ENCODE data around the gene PLIN5. TPM values are rescaled to one million over a fixed set of nuclear protein-coding genes. Genes with fewer than 3 reads are reported as not detected.

Gene PLIN5
- total and polyA plus RNA-seq, 12 donors, result 25.7 to 149 (median 45.7) TPM

DNA sequence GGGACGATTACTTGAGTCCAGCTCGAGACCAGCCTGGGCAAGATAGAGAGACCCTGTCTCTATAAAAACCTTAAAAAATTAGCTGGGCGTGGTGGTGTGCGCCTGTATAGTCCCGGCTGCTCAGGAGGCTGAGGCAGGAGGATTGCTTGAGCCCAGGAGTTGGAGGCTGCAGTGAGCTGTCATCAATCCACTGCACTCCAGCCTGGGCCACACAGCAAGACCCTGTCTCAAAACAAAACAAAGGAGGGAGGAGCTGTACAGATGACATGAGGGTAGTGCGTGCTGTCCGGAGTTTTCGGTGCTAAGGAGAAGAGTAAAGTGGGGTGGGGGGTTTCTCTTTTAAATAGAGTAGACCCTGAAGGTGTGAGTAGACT lies 40.3 kb downstream of the PLIN5 start:
- Histone ChIP-seq H3K4me1 (no peaks in the 10 kb centered on the region), H3K4me3 (no peak overlapping the region), H3K36me3 (peaks cover 0 to 91% (median 55%) of the 10 kb centered on the region in 9 donors), H3K9me3 (no peaks in the 10 kb centered on the region), H3K27me3 (no peaks in the 10 kb centered on the region), H3K27ac (no peak overlapping the region)
- intact Hi-C loops (cut with DNase I), result no loop called here
- ATAC-seq, result no peak
- 94 to 98% methylated on average over 8 of the region's 8 CpGs for WGBS, 2 donors
- DNase-seq, result no peak
- TF ChIP-seq, protein P1, sequence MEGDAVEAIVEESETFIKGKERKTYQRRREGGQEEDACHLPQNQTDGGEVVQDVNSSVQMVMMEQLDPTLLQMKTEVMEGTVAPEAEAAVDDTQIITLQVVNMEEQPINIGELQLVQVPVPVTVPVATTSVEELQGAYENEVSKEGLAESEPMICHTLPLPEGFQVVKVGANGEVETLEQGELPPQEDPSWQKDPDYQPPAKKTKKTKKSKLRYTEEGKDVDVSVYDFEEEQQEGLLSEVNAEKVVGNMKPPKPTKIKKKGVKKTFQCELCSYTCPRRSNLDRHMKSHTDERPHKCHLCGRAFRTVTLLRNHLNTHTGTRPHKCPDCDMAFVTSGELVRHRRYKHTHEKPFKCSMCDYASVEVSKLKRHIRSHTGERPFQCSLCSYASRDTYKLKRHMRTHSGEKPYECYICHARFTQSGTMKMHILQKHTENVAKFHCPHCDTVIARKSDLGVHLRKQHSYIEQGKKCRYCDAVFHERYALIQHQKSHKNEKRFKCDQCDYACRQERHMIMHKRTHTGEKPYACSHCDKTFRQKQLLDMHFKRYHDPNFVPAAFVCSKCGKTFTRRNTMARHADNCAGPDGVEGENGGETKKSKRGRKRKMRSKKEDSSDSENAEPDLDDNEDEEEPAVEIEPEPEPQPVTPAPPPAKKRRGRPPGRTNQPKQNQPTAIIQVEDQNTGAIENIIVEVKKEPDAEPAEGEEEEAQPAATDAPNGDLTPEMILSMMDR (IDR thresholded peaks at IDR 0.05), result no peak

DNA sequence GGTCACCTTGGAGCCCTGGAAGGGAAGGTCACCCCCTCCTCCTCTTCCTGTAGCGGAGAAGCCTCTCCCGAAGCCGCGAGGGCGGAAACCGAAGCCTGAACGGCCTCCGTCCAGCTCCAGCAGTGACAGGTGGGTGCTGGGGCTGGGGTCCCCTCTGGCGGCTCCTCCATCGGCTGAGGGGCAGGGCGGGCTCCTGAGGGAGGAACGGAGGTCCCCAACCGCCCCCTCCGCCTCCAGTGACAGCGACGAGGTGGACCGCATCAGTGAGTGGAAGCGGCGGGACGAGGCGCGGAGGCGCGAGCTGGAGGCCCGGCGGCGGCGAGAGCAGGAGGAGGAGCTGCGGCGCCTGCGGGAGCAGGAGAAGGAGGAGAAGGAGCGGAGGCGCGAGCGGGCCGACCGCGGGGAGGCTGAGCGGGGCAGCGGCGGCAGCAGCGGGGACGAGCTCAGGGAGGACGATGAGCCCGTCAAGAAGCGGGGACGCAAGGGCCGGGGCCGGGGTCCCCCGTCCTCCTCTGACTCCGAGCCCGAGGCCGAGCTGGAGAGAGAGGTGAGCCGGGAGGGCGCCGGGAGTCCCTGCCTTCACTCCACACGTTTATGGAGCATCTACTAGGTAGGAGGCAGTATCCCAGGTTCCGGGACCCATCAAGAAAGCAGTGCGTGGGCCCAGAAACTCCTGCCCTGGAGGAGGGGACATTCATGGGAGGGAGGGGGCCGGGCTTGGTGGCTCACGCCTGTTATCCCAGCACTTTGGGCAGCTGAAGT lies 40.9 kb downstream of the PLIN5 start:
- TF ChIP-seq, protein P1 (IDR thresholded peaks at IDR 0.05), result no peak
- Histone ChIP-seq H3K4me3 (no peak overlapping the region), H3K27me3 (no peaks in the 10 kb centered on the region), H3K27ac (no peak overlapping the region), H3K9me3 (no peaks in the 10 kb centered on the region), H3K4me1 (no peaks in the 10 kb centered on the region), H3K36me3 (peaks cover 0 to 91% (median 58%) of the 10 kb centered on the region in 9 donors)
- WGBS, 2 donors, result 96% methylated on average over 60 to 61 of the region's 61 CpGs
- intact Hi-C loops (cut with DNase I), result loop anchor here in 1 of 10 donors (2.0 kb wide), 1 partner anchor 17 kb away; no protein-coding TSS in a partner anchor
- ATAC-seq (no peak), DNase-seq (no peak)

DNA sequence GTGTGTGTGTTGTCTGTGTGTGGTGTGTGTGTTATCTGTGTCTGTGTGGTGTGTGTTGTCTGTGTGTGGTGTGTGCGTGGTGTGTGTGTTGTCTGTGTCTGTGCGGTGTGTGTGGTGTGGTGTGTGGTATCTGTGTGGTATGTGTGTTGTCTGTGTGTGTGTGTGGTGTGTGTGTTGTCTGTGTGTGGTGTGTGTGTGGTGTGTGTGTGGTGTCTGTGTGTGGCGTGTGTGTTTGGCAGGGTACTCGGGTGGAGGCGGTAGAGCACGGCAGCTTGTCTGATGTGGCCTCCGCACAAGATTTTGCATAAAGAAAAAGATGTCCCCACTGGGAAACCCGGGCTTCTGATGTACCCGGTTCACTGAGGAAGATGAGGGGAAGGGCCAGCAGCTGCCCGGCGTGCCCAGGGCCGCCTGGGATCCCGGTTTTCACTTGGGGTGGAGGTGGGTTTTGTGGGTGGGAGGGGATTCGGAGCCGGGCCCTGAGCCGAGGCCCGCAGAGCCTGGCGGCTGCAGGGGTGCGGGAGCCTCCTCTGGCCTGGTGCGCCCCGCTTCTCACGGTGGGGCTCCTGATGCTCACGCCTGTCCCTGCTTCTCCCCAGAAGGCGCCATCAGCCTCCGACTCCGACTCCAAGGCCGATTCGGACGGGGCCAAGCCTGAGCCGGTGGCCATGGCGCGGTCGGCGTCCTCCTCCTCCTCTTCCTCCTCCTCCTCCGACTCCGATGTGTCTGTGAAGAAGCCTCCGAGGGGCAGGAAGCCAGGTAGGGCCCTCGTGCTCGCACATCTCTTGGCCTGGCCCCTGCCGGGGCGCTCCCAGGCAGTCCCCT lies 41.7 kb downstream of the PLIN5 start:
- intact Hi-C loops (cut with DNase I), result loop anchor here in 1 of 10 donors (2.0 kb wide), 1 partner anchor 17 kb away; no protein-coding TSS in a partner anchor

More for the DNA sequence above, 41.7 kb downstream of the PLIN5 start:
- no peak overlapping the region for H3K4me3 ChIP-seq
- no peaks in the 10 kb centered on the region for H3K4me1 ChIP-seq
- no peak for ATAC-seq
- 93 to 96% methylated on average over 39 to 41 of the region's 41 CpGs for WGBS, 2 donors
- no peaks in the 10 kb centered on the region for H3K27me3 ChIP-seq
- H3K27ac ChIP-seq, result no peak overlapping the region
- TF ChIP-seq, protein P1 (IDR thresholded peaks at IDR 0.05), result no peak
- no peak for DNase-seq
- H3K36me3 ChIP-seq, result peaks cover 0 to 91% (median 51%) of the 10 kb centered on the region in 9 donors
- no peaks in the 10 kb centered on the region for H3K9me3 ChIP-seq
